GM12878 (cell line): ENCODE results near the gene IRF2BP1. TPM values are rescaled to one million over a fixed set of nuclear protein-coding genes. Genes with fewer than 3 reads are reported as not detected.

Experiments
- ATAC-seq: fragments of 200-7000 bp; cut with Tn5 transposase; 3 replicates; pipeline ENCODE4 v1.9.1; 2020; ENCODE audit warnings: mild to moderate bottlenecking, moderate library complexity
- BruUV-seq: library from RNA; stranded (reverse); fragments of 400-500 nt; replicated peaks from 2 replicates; lab custom pipeline; 2021; lab: Mats Ljungman, UMichigan
- CTCF ChIA-PET: fragments of 300-600 bp; sonication (Branson Sonifier 250); formaldehyde crosslinking; extraction: SDS; loops from one replicate; lab custom pipeline; 2021; ENCODE audit warnings: inconsistent platforms; lab: Yijun Ruan, JAX
- POLR2A ChIA-PET: fragments of 350-600 bp; formaldehyde crosslinking; extraction: SDS; loops from one replicate; lab custom pipeline; 2021; ENCODE audit warnings: inconsistent platforms; lab: Charles Lee
- RAD21 ChIA-PET: fragments of 300-600 bp; sonication (Branson Sonifier 250); formaldehyde crosslinking; loops from one replicate; lab custom pipeline; 2023; ENCODE audit warnings: antibody characterized with exemption; ENCODE audit not compliant: unreplicated experiment; lab: Charles Lee
- SMC1A ChIA-PET: fragments of 300-600 bp; sonication (Branson Sonifier 250); formaldehyde crosslinking; loops from one replicate; lab custom pipeline; 2023; ENCODE audit not compliant: unreplicated experiment, uncharacterized antibody; lab: Charles Lee
- DNase-seq: peaks from one replicate; pipeline ENCODE4 v3.0.0-alpha.2; 2011; ENCODE audit warnings: low read depth, low spot score
- FAIRE-seq: peaks from 3 replicates; lab custom pipeline; 2011; peaks lifted over from hg19 to GRCh38; lab: Jason Lieb, UNC
- H2AFZ ChIP-seq: 2 replicates; pipeline ENCODE4 v1.6.0; 2011; ENCODE audit warnings: low read depth, low read length, control low read depth; ENCODE audit not compliant: control insufficient read depth
- H3K27ac ChIP-seq: 2 replicates; pipeline ENCODE4 v1.5.1; 2011; ENCODE audit warnings: control low read depth; ENCODE audit not compliant: control insufficient read depth, insufficient read depth
- H3K27me3 ChIP-seq, 2 experiments: replicated peaks in 1 of 2; 2 replicates each; pipeline versions ENCODE4 v1.6.0 to v1.6.1; 2011; ENCODE audit warnings: low read length in 1 of 2; ENCODE audit not compliant: control insufficient read depth in 2 of 2, insufficient read depth in 2 of 2
- H3K36me3 ChIP-seq, 2 experiments: 2 replicates each; pipeline ENCODE4 v1.5.1; 2011; ENCODE audit warnings: low read length in 1 of 2; ENCODE audit not compliant: control insufficient read depth in 2 of 2, insufficient read depth in 2 of 2
- H3K4me1 ChIP-seq: 2 replicates; pipeline ENCODE4 v1.6.1; 2011; ENCODE audit warnings: mild to moderate bottlenecking, low read length, moderate library complexity, mixed read lengths; ENCODE audit not compliant: control insufficient read depth, insufficient read depth
- H3K4me2 ChIP-seq: 2 replicates; pipeline ENCODE4 v1.6.0; 2011; ENCODE audit warnings: control low read depth; ENCODE audit not compliant: control insufficient read depth, insufficient read depth
- H3K4me3 ChIP-seq: fragments of 200-600 bp; sonication (generic); 2 replicates; pipeline ENCODE4 v1.5.1; 2016
- H3K79me2 ChIP-seq: 2 replicates; pipeline ENCODE4 v1.6.0; 2011; ENCODE audit warnings: low read length; ENCODE audit not compliant: control insufficient read depth, insufficient read depth
- H3K9ac ChIP-seq: 2 replicates; pipeline ENCODE4 v1.8.0; 2011; ENCODE audit warnings: low read length, control low read depth, mixed read lengths; ENCODE audit not compliant: control insufficient read depth, insufficient read depth
- H3K9me3 ChIP-seq: replicated peaks from 3 replicates; pipeline ENCODE4 v1.5.1; 2011; ENCODE audit warnings: mild to moderate bottlenecking, low read length; ENCODE audit not compliant: control insufficient read depth, insufficient read depth
- H4K20me1 ChIP-seq: 2 replicates; pipeline ENCODE4 v1.6.0; 2011; ENCODE audit not compliant: control insufficient read depth, insufficient read depth
- BCL11A ChIP-seq: IDR thresholded peaks from 2 replicates; pipeline ENCODE4 v1.6.1; 2011; ENCODE audit warnings: low read depth, low read length
- BRCA1 ChIP-seq: IDR thresholded peaks from 2 replicates; pipeline ENCODE4 v1.6.1; 2011; ENCODE audit warnings: low read depth, low read length, improper control_type of control experiment
- EP300 ChIP-seq, 2 experiments: fragments of 150-350 bp in 1 of 2; IDR thresholded peaks; 2 replicates each; pipeline ENCODE4 v1.6.1; 2011 to 2012; ENCODE audit warnings: low read depth in 2 of 2, low read length in 2 of 2, borderline replicate concordance in 1 of 2, improper control_type of control experiment in 1 of 2, inconsistent platforms in 1 of 2; ENCODE audit not compliant: control insufficient read depth in 1 of 2
- FOXM1 ChIP-seq: IDR thresholded peaks from 2 replicates; pipeline ENCODE4 v1.6.1; 2012; ENCODE audit warnings: low read depth, mild to moderate bottlenecking, inconsistent platforms, low read length, moderate library complexity
- MEF2A ChIP-seq: IDR thresholded peaks from 2 replicates; pipeline ENCODE4 v1.6.1; 2011; ENCODE audit warnings: low read depth, mild to moderate bottlenecking, low read length, moderate library complexity; ENCODE audit not compliant: insufficient read depth
- MEF2B ChIP-seq: fragments of 450-650 bp; IDR thresholded peaks from 2 replicates; pipeline ENCODE4 v1.6.1; 2018; ENCODE audit warnings: mild to moderate bottlenecking, moderate library complexity; ENCODE audit not compliant: partially characterized antibody, poor library complexity, severe bottlenecking
- MTA2 ChIP-seq: fragments of 450-650 bp; IDR thresholded peaks from 2 replicates; pipeline ENCODE4 v1.6.1; 2016; ENCODE audit warnings: low read depth, mild to moderate bottlenecking, moderate library complexity
- MTA3 ChIP-seq: IDR thresholded peaks from 2 replicates; pipeline ENCODE4 v1.6.1; 2012; ENCODE audit warnings: low read length, inconsistent platforms, borderline replicate concordance
- NBN ChIP-seq: fragments of 450-650 bp; IDR thresholded peaks from 2 replicates; pipeline ENCODE4 v1.6.1; 2016
- RBBP5 ChIP-seq: fragments of 200-600 bp; sonication (generic); conservative IDR thresholded peaks from 2 replicates; pipeline ENCODE4 v1.6.1; 2016
- TCF3 ChIP-seq: IDR thresholded peaks from 2 replicates; pipeline ENCODE4 v1.6.1; 2012; ENCODE audit warnings: low read depth, mild to moderate bottlenecking, low read length, borderline replicate concordance; ENCODE audit not compliant: insufficient read depth
- TCF7 ChIP-seq: IDR thresholded peaks from 2 replicates; pipeline ENCODE4 v1.6.1; 2014; ENCODE audit warnings: antibody characterized with exemption, borderline replicate concordance
- WGBS: methylation state at CpG from one replicate; pipeline ENCODE4 v1.1.6; 2016; ENCODE audit warnings: low lambda C conversion rate; ENCODE audit not compliant: insufficient replicate concordance, insufficient coverage; ENCODE audit errors: missing lambda C conversion rate; 5-methylcytosine and 5-hydroxymethylcytosine counted together
- in situ Hi-C: fragments of 300-500 bp; cut with MboI; formaldehyde crosslinking; loops from 9 replicates; pipeline ENCODE4 v1.14.3; 2018; ENCODE audit warnings: mixed read lengths
- intact Hi-C: fragments of 100-400 bp; cut with micrococcal nuclease; formaldehyde crosslinking; loops from one replicate; pipeline ENCODE4 v1.14.2; 2022; ENCODE audit not compliant: unreplicated experiment
- polyA plus RNA-seq, 11 experiments: library from polyadenylated mRNA; depleted of rRNA in 4 of 11; unstranded in 6 of 11; stranded (reverse) in 5 of 11; fragments of >200 nt; fragmentation: Nextera tagmentation in 4 of 11; fragmentation: Illumina TruSeq in 1 of 11; extraction: Ambion mirVana in 4 of 11; extraction: Trizol in 1 of 11; gene quantifications; 1 replicate in 1 of 11; 2 replicates in 10 of 11; pipeline versions ENCODE4 v1.2.1 to v1.2.3, GENCODE V29; 2011 to 2016; ENCODE audit warnings: inconsistent platforms in 2 of 11, missing spikeins in 2 of 11, low read depth in 1 of 11
- total RNA-seq, 4 experiments: library from RNA; depleted of rRNA in 3 of 4; stranded (reverse); fragments of >200 nt in 3 of 4; fragmentation: Illumina TruSeq in 1 of 4; extraction: Trizol in 1 of 4; gene quantifications; 2 replicates each; pipeline versions ENCODE4 v1.2.1 to v1.2.3, GENCODE V29; 2013 to 2021
- TF ChIP-seq, protein P1 (sequence below): fragments of 450-650 bp; IDR thresholded peaks from 2 replicates; pipeline ENCODE4 v1.6.1; 2016; ENCODE audit warnings: mild to moderate bottlenecking, moderate library complexity, borderline replicate concordance

Gene IRF2BP1
- total and polyA plus RNA-seq, 10 of the 15 experiments (the other 5 are each of a cell fraction or from before 2014, with no cell fraction given) = 0.31 to 24.4 (median 4.4) TPM

- Histone ChIP-seq H3K4me1 (peaks cover 10% of the 10 kb centered on the region), H3K27me3 (no peaks in the 10 kb centered on the region), H2AFZ (no peak overlapping the region), H4K20me1 (no peaks in the 10 kb centered on the region), H3K27ac (no peak overlapping the region), H3K4me2 (peak overlapping the region; percentile 73), H3K36me3 (no peaks in the 10 kb centered on the region; a peak in 2 of 4 replicates), H3K4me3 (peak overlapping the region; percentile 98), H3K79me2 (peaks cover 8% of the 10 kb centered on the region), H3K9ac (no peak overlapping the region), H3K9me3 (no peaks in the 10 kb centered on the region)
- SMC1A ChIA-PET = interaction anchor here (1.6 kb wide), 1 partner anchor 94 kb away, joined by 3 read pairs; the partner anchor contains the start of gene CCDC61
- CTCF ChIA-PET = interaction anchor here (0.6 to 3.6 kb wide), 4 partner anchors 19 to 106 kb away, joined by 3 to 18 read pairs (median 3); no protein-coding TSS in a partner anchor
- no peak for DNase-seq
- no TSS peak for BruUV-seq
- POLR2A ChIA-PET = interaction anchor here (0.9 to 3.7 kb wide), 6 partner anchors 9 to 94 kb away, joined by 4 to 23 read pairs (median 5); partner anchors contain the start of genes CCDC61, FOXA3, IRF2BP1 and SYMPK
- in situ Hi-C loops = no loop called here
- RAD21 ChIA-PET = interaction anchor here (0.9 to 1.4 kb wide), 4 partner anchors 15 to 84 kb away, joined by 3 to 5 read pairs (median 3); partner anchors contain the start of genes FOXA3, IRF2BP1 and SYMPK
- intact Hi-C loops = loop anchor here (5.0 kb wide), 1 partner anchor 84 kb away; the partner anchor contains the start of gene RSPH6A
- WGBS = 95% methylated on average over 22 of the region's 22 CpGs
- TF ChIP-seq BCL11A = no peak
- no peak for TF ChIP-seq BRCA1
- no peak for TF ChIP-seq TCF7
- no peak for TF ChIP-seq EP300 (IDR thresholded peaks at IDR 0.05; ENCODE audit: borderline replicate concordance in 1 of 2, control insufficient read depth in 1 of 2, low read depth in 2 of 2, low read length in 2 of 2)
- TF ChIP-seq, protein P1, sequence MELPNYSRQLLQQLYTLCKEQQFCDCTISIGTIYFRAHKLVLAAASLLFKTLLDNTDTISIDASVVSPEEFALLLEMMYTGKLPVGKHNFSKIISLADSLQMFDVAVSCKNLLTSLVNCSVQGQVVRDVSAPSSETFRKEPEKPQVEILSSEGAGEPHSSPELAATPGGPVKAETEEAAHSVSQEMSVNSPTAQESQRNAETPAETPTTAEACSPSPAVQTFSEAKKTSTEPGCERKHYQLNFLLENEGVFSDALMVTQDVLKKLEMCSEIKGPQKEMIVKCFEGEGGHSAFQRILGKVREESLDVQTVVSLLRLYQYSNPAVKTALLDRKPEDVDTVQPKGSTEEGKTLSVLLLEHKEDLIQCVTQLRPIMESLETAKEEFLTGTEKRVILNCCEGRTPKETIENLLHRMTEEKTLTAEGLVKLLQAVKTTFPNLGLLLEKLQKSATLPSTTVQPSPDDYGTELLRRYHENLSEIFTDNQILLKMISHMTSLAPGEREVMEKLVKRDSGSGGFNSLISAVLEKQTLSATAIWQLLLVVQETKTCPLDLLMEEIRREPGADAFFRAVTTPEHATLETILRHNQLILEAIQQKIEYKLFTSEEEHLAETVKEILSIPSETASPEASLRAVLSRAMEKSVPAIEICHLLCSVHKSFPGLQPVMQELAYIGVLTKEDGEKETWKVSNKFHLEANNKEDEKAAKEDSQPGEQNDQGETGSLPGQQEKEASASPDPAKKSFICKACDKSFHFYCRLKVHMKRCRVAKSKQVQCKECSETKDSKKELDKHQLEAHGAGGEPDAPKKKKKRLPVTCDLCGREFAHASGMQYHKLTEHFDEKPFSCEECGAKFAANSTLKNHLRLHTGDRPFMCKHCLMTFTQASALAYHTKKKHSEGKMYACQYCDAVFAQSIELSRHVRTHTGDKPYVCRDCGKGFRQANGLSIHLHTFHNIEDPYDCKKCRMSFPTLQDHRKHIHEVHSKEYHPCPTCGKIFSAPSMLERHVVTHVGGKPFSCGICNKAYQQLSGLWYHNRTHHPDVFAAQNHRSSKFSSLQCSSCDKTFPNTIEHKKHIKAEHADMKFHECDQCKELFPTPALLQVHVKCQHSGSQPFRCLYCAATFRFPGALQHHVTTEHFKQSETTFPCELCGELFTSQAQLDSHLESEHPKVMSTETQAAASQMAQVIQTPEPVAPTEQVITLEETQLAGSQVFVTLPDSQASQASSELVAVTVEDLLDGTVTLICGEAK = no peak
- no peak for TF ChIP-seq RBBP5
- TF ChIP-seq TCF3 = no peak
- no peak for TF ChIP-seq FOXM1
- no peak for TF ChIP-seq MEF2B
- TF ChIP-seq MTA3 = no peak
- no peak for TF ChIP-seq NBN
- no peak for TF ChIP-seq MTA2
- TF ChIP-seq MEF2A = no peak
- no peak for ATAC-seq
- no peak for FAIRE-seq
Observed at GRCh38 chr19:45900738-45901431, 14.9 kb upstream of the IRF2BP1 start.
